ENCODE results near the gene ATP6V0C. TPM values are rescaled to one million over a fixed set of nuclear protein-coding genes. Genes with fewer than 3 reads are reported as not detected.

The ATP6V0C gene
- total and polyA plus RNA-seq, 4 experiments from 2014 or later = 57.5 to 129 (median 103) TPM

DNA sequence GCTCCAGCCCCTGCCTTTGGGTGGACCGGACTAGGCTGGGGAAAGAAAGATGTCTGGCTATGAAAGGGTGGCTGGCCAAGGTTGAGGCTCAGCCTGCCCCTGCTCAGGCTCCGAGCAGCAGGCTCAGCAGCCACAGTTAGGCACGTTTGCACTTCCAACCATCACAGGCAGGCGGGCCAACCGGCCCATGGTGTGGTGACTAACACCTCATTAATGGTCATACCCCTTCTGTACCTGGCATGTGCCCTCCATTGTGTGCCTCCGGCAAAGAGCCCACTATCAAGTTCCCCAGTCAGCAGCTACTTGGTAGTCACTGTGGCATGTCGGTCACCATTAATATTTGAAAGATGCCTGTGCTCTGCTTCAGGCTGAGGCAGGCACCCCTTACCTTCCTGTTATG, 32.1 kb upstream of the ATP6V0C start:
- Mint-ChIP-seq H3K27ac (peak overlapping the region in 1 of 7 donors; percentile 48), H3K4me1 (peaks cover 4 to 17% (median 7%) of the 10 kb centered on the region in 4 donors), H3K27me3 (no peaks in the 10 kb centered on the region), H3K36me3 (no peaks in the 10 kb centered on the region), H3K9me3 (peaks cover 0 to 2% (median 0%) of the 10 kb centered on the region in 8 donors), H3K4me3 (no peak overlapping the region)
- H3K27me3 ChIP-seq (ENCODE audit: insufficient read depth, low read length) = no peaks in the 10 kb centered on the region
- intact Hi-C loops (cut with micrococcal nuclease) = no loop called here
- H3K4me1 ChIP-seq (ENCODE audit: insufficient read depth, low read length) = peaks cover 3% of the 10 kb centered on the region
- H3K4me3 ChIP-seq (ENCODE audit: low read length in 2 of 2) = no peak overlapping the region
- no peak overlapping the region for H3K27ac ChIP-seq (ENCODE audit: low read depth, low read length)
- POLR2A ChIA-PET (ENCODE audit: partially characterized antibody) = interaction anchor here (1.2 kb wide), 1 partner anchor 32 kb away, joined by 3 read pairs; the partner anchor contains the start of gene ATP6V0C
- no peak for DNase-seq
- CTCF ChIA-PET (ENCODE audit: partially characterized antibody) = interaction anchor here (1.1 kb wide), 1 partner anchor 12 kb away, joined by 3 read pairs; no protein-coding TSS in a partner anchor
- no peaks in the 10 kb centered on the region for H3K9me3 ChIP-seq (ENCODE audit: control insufficient read depth in 1 of 2, low read length in 2 of 2)
- no peaks in the 10 kb centered on the region for H3K36me3 ChIP-seq (ENCODE audit: insufficient read depth, low read length)

DNA sequence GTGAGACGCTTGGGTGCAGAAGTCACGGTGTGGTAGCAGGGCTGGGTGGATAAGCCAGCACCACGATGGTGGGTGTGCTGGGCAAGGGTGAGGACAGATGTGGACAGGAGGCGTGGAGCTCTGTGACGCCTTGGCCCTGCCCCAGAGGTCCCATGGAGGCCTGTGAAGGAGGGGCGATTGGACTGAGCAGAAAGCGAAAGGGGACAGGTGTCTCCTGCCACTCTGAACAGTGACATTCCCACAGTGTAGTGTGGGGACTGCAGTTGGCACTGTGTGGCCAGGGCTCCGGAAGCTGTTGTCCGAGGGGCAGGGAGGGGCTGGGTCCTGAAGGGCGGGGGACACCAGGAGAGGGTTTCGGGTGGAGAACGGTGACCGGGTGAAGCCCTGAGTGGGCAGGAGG, 31.5 kb upstream of the ATP6V0C start:
- peaks cover 0 to 1% of the 10 kb centered on the region in 2 donors for H3K36me3 Mint-ChIP-seq
- Histone ChIP-seq H3K4me1 (ENCODE audit: insufficient read depth, low read length) (peaks cover 9% of the 10 kb centered on the region), H3K27me3 (ENCODE audit: insufficient read depth, low read length) (no peaks in the 10 kb centered on the region), H3K27ac (ENCODE audit: low read depth, low read length) (no peak overlapping the region), H3K9me3 (ENCODE audit: control insufficient read depth in 1 of 2, low read length in 2 of 2) (no peaks in the 10 kb centered on the region), H3K4me3 (ENCODE audit: low read length in 2 of 2) (no peak overlapping the region), H3K36me3 (ENCODE audit: insufficient read depth, low read length) (no peaks in the 10 kb centered on the region)
- POLR2A ChIA-PET (ENCODE audit: partially characterized antibody) = interaction anchor here (1.2 kb wide), 1 partner anchor 32 kb away, joined by 3 read pairs; the partner anchor contains the start of gene ATP6V0C
- CTCF ChIA-PET (ENCODE audit: partially characterized antibody) = no interaction called here
- H3K9me3 Mint-ChIP-seq = peaks cover 0 to 2% (median 0%) of the 10 kb centered on the region in 8 donors
- no peak overlapping the region for H3K27ac Mint-ChIP-seq
- H3K4me1 Mint-ChIP-seq = peaks cover 7 to 18% (median 9%) of the 10 kb centered on the region in 4 donors
- no peaks in the 10 kb centered on the region for H3K27me3 Mint-ChIP-seq
- intact Hi-C loops (cut with micrococcal nuclease) = no loop called here
- H3K4me3 Mint-ChIP-seq = no peak overlapping the region
- DNase-seq = peak in 1 of 5 donors; percentile 27

DNA sequence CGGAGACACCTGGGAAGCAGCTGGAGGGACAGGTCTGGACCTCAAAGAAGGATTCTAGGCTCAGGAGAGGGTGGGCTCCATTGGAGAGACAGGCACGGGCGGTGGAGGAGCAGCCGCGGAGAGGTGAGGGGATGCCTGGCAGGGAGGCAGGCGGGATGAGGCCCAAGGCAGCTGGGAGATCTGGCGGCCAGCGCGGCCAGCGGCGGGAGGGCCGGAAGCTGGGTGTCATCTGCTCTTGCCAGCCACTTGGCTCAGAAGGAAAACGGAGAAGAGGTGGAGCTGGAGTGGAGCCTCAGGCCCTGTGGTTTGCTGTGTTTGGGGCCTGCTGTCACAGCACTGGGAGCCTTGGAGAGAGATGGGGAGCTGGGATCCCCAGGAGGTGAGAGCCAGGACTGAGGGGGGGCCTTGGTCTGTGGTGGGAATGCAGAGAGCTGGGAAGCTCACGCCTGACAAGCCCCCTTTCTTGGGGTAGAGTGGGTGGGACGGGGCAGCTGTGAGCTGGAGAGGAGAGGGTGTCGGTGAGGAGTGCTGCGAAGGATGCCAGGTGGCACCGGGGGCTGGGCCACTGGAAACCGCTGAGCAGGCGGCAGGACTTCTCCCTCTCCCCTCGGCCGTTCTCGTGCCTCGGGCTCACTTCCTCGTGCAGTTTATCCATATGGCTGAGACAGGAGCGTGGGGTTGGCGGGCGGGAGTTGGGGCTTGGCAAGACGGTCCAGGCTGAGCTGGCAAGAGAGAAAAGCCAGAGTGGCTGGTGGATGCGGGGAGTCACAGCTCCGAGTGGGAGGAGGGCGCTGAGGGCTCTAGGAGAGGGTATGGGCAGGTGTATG, 30.8 kb upstream of the ATP6V0C start:
- POLR2A ChIA-PET (ENCODE audit: partially characterized antibody) = interaction anchor here (1.2 to 1.7 kb wide), 2 partner anchors 9 to 31 kb away, joined by 3 to 6 read pairs; partner anchors contain the start of genes ATP6V0C and TBC1D24
- peak overlapping the region in 3 of 7 donors; percentile 9 to 84 (median 60) for H3K27ac Mint-ChIP-seq
- H3K27ac ChIP-seq (ENCODE audit: low read depth, low read length) = no peak overlapping the region
- peaks cover 14% of the 10 kb centered on the region for H3K4me1 ChIP-seq (ENCODE audit: insufficient read depth, low read length)
- no peak for DNase-seq
- peaks cover 0 to 1% of the 10 kb centered on the region in 2 donors for H3K36me3 Mint-ChIP-seq
- intact Hi-C loops (cut with micrococcal nuclease) = no loop called here
- H3K27me3 Mint-ChIP-seq = no peaks in the 10 kb centered on the region
- H3K4me1 Mint-ChIP-seq = peaks cover 10 to 18% (median 14%) of the 10 kb centered on the region in 4 donors
- no peak overlapping the region for H3K4me3 Mint-ChIP-seq
- H3K27me3 ChIP-seq (ENCODE audit: insufficient read depth, low read length) = no peaks in the 10 kb centered on the region
- peaks cover 0 to 2% (median 0%) of the 10 kb centered on the region in 8 donors for H3K9me3 Mint-ChIP-seq
- no peaks in the 10 kb centered on the region for H3K36me3 ChIP-seq (ENCODE audit: insufficient read depth, low read length)
- no peak overlapping the region for H3K4me3 ChIP-seq (ENCODE audit: low read length in 2 of 2)
- CTCF ChIA-PET (ENCODE audit: partially characterized antibody) = no interaction called here
- H3K9me3 ChIP-seq (ENCODE audit: control insufficient read depth in 1 of 2, low read length in 2 of 2) = no peaks in the 10 kb centered on the region

DNA sequence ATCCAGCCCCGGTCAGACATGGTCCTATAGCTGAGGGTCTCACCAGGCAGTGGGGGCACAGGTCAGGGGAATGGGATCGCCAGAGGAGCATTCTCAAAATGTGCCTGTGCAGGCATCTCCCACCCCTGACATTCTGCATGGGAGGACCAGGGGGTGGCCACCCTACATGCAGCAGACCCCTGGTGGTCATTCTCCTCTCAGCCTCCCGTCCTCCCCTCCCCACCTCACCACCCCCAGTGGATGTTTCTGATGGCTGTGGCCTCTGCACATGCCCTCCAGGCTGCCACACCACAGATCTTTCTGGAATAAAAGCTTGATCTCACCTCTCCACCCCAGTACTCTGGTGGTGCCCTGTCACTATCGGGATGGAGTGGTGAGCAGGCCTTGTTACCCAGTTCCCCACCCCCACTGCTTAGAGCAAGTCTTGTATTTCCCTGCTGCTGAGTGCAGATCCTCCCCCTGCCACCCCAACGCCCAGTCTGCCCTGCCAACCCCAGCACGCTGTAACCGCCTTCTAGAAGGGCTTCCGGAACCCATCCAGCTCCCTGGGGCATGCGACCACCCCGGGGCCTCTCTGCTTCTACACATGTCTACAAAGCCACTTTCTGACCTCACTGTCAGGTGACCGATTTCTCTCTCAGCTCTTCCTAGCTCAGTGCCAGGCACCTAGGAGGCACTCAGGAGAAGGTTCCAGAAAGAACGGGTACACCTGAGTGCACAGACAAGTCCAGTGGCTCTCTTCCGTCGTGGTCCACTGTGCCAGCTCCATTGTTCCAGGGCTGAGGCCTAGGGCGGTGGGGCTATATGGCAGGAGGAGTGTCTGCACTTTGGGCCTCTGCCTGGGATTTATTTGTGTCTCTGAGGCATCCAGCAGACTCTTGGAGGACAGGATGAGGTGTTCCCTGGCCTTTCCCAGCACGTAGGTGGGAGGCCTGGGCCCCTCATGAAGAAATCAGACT, 29.5 kb upstream of the ATP6V0C start:
- Histone ChIP-seq H3K27ac (ENCODE audit: low read depth, low read length) (no peak overlapping the region), H3K4me3 (ENCODE audit: low read length in 2 of 2) (no peak overlapping the region), H3K27me3 (ENCODE audit: insufficient read depth, low read length) (no peaks in the 10 kb centered on the region), H3K9me3 (ENCODE audit: control insufficient read depth in 1 of 2, low read length in 2 of 2) (no peaks in the 10 kb centered on the region), H3K36me3 (ENCODE audit: insufficient read depth, low read length) (no peaks in the 10 kb centered on the region), H3K4me1 (ENCODE audit: insufficient read depth, low read length) (peaks cover 14% of the 10 kb centered on the region)
- peak overlapping the region in 1 of 8 donors; percentile 20 for H3K4me3 Mint-ChIP-seq
- peaks cover 0 to 2% (median 0%) of the 10 kb centered on the region in 8 donors for H3K9me3 Mint-ChIP-seq
- peaks cover 0 to 1% of the 10 kb centered on the region in 2 donors for H3K36me3 Mint-ChIP-seq
- intact Hi-C loops (cut with micrococcal nuclease) = no loop called here
- POLR2A ChIA-PET (ENCODE audit: partially characterized antibody) = interaction anchor here (1.7 kb wide), 1 partner anchor 10 kb away, joined by 6 read pairs; the partner anchor contains the start of gene TBC1D24
- DNase-seq = no peak
- peaks cover 9 to 19% (median 13%) of the 10 kb centered on the region in 4 donors for H3K4me1 Mint-ChIP-seq
- CTCF ChIA-PET (ENCODE audit: partially characterized antibody) = interaction anchor here (0.8 to 1.1 kb wide), 2 partner anchors 10 to 289 kb away, joined by 3 to 4 read pairs; no protein-coding TSS in a partner anchor
- H3K27me3 Mint-ChIP-seq = no peaks in the 10 kb centered on the region
- peak overlapping the region in 2 of 7 donors; percentile 6 to 17 for H3K27ac Mint-ChIP-seq

DNA sequence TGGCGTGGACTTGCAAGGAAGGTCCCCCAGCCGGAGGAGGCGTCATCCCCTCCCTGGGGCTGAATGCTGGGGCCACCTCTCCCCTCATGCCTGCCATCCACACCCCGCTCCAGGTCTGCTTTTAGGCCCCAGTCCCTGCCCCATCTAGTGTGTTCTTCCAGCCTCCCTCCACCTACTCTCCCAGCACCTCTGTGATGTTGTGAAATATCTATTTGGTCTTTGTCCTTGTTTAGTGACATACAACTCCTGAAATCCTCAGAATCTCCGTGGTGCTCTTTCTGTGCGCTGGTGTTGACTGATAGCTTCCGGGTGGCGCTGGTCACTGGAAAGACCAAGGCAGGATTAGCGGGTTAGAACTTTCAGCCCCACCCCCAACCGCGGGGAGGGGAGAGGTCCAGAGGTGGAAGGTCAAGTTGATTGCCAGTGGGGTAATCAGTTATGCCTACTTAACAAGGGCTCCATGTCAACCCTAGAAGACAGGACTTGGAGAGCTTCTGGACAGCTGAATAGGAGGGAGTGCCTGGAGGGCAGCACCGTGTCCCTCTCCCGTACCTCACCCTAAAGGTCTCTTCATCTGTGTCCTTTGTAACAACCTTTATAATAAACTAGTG, 28.7 kb upstream of the ATP6V0C start:
- no peak overlapping the region for H3K4me3 Mint-ChIP-seq
- ChIA-PET CTCF (ENCODE audit: partially characterized antibody) (interaction anchor here (0.7 to 1.6 kb wide), 4 partner anchors 9 to 290 kb away, joined by 3 to 5 read pairs (median 4); no protein-coding TSS in a partner anchor), POLR2A (ENCODE audit: partially characterized antibody) (no interaction called here)
- peaks cover 0 to 1% of the 10 kb centered on the region in 2 donors for H3K36me3 Mint-ChIP-seq
- peaks cover 9 to 19% (median 13%) of the 10 kb centered on the region in 4 donors for H3K4me1 Mint-ChIP-seq
- intact Hi-C loops (cut with micrococcal nuclease) = no loop called here
- no peaks in the 10 kb centered on the region for H3K9me3 ChIP-seq (ENCODE audit: control insufficient read depth in 1 of 2, low read length in 2 of 2)
- peaks cover 0 to 2% (median 0%) of the 10 kb centered on the region in 8 donors for H3K9me3 Mint-ChIP-seq
- H3K27me3 ChIP-seq (ENCODE audit: insufficient read depth, low read length) = no peaks in the 10 kb centered on the region
- H3K4me1 ChIP-seq (ENCODE audit: insufficient read depth, low read length) = peaks cover 14% of the 10 kb centered on the region
- H3K27me3 Mint-ChIP-seq = no peaks in the 10 kb centered on the region
- H3K4me3 ChIP-seq (ENCODE audit: low read length in 2 of 2) = no peak overlapping the region
- no peak for DNase-seq
- H3K36me3 ChIP-seq (ENCODE audit: insufficient read depth, low read length) = no peaks in the 10 kb centered on the region
- H3K27ac ChIP-seq (ENCODE audit: low read depth, low read length) = no peak overlapping the region
- H3K27ac Mint-ChIP-seq = peak overlapping the region in 4 of 7 donors; percentile 25 to 46 (median 36)

DNA sequence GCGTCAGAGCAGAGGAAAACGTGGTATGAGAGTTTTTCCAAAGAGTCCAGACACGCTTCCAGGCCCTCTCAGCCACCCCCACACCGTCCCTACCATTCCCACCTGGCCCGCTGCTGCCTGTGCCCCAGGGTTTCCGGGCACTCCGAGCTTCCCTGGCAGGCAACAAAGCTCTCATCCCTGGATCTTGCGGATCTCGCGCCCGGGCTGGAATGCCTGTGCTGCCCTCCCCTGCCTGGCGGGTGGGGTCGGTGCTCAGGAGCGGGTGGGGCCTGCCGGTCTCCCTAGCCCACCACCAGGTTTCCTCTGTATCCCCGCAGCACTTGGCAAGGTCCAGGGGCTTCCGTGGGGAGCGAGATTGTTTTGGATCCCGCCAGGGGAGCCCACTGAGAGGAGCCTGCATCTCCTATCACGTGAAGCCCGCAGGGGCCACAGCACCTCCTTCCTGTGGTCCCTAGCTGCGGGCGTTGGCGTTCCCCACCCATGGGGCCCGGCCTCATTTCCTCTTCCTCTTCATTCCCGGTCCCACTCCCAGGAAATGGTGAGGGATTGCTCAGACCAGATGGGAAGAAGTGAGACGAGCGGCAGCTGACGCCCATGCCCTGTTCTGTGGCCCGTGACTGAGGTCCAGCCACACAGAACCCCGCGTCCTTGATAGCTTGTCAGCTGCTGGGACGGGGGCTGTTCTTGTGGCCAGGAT, 27.8 kb upstream of the ATP6V0C start:
- Mint-ChIP-seq H3K9me3 (peaks cover 0 to 2% (median 0%) of the 10 kb centered on the region in 8 donors), H3K27ac (peak overlapping the region in 1 of 7 donors; percentile 95), H3K4me1 (peaks cover 9 to 19% (median 13%) of the 10 kb centered on the region in 4 donors), H3K27me3 (no peaks in the 10 kb centered on the region), H3K36me3 (peaks cover 0 to 1% of the 10 kb centered on the region in 2 donors), H3K4me3 (no peak overlapping the region)
- DNase-seq = no peak
- Histone ChIP-seq H3K4me3 (ENCODE audit: low read length in 2 of 2) (no peak overlapping the region), H3K27ac (ENCODE audit: low read depth, low read length) (no peak overlapping the region), H3K36me3 (ENCODE audit: insufficient read depth, low read length) (no peaks in the 10 kb centered on the region), H3K4me1 (ENCODE audit: insufficient read depth, low read length) (peaks cover 14% of the 10 kb centered on the region), H3K9me3 (ENCODE audit: control insufficient read depth in 1 of 2, low read length in 2 of 2) (no peaks in the 10 kb centered on the region), H3K27me3 (ENCODE audit: insufficient read depth, low read length) (no peaks in the 10 kb centered on the region)
- ChIA-PET POLR2A (ENCODE audit: partially characterized antibody) (interaction anchor here (1.1 to 2.0 kb wide), 4 partner anchors 12 to 281 kb away, joined by 3 to 8 read pairs (median 6); partner anchors contain the start of genes CCNF, MLST8 and TBC1D24), CTCF (ENCODE audit: partially characterized antibody) (interaction anchor here (1.0 to 1.6 kb wide), 3 partner anchors 11 to 291 kb away, joined by 3 to 5 read pairs (median 5); partner anchors contain the start of gene CCNF)
- intact Hi-C loops (cut with micrococcal nuclease) = no loop called here
